IMR-90 (cell line): ENCODE data around the gene PHACTR3. TPM values are rescaled to one million over a fixed set of nuclear protein-coding genes. Genes with fewer than 3 reads are reported as not detected.

ENCODE experiments used
- ATAC-seq: fragments of 200-7000 bp; cut with Tn5 transposase; 2 replicates; pipeline ENCODE4 v1.9.1; 2020; ENCODE audit warnings: low read depth, mild to moderate bottlenecking, moderate library complexity
- BruUV-seq: library from RNA; stranded (reverse); fragments of 400-500 nt; replicated peaks from 2 replicates; lab custom pipeline; 2021; lab: Mats Ljungman, UMichigan
- CTCF ChIA-PET: fragments of 300-600 bp; formaldehyde crosslinking; extraction: SDS; loops from one replicate; lab custom pipeline; 2021; ENCODE audit warnings: antibody characterized with exemption; lab: Yijun Ruan, JAX
- POLR2A ChIA-PET: fragments of 300-600 bp; sonication (Branson Sonifier 250); formaldehyde crosslinking; loops from one replicate; lab custom pipeline; 2022; ENCODE audit warnings: antibody characterized with exemption; ENCODE audit not compliant: unreplicated experiment; lab: Charles Lee
- DNase-seq: peaks from one replicate; pipeline ENCODE4 v3.0.0; 2013
- H2AFZ ChIP-seq: replicated peaks from 2 replicates; pipeline ENCODE3; 2013; ENCODE audit warnings: low read length, mild to moderate bottlenecking; ENCODE audit not compliant: poor library complexity
- H2AK5ac ChIP-seq: 2 replicates; pipeline ENCODE4 v1.6.1; 2013; ENCODE audit warnings: low read depth, low read length, inconsistent platforms
- H2AK9ac ChIP-seq: replicated peaks from 2 replicates; pipeline ENCODE3; 2013; ENCODE audit warnings: mild to moderate bottlenecking, low read depth, low read length, moderate library complexity; ENCODE audit not compliant: poor library complexity
- H2BK120ac ChIP-seq: 2 replicates; pipeline ENCODE4 v1.6.1; 2013; ENCODE audit warnings: low read depth, low read length, inconsistent platforms
- H2BK15ac ChIP-seq: 3 replicates; pipeline ENCODE4 v1.6.1; 2013; ENCODE audit warnings: low read depth, low read length, inconsistent platforms
- H2BK20ac ChIP-seq: 2 replicates; pipeline ENCODE4 v1.6.1; 2013; ENCODE audit warnings: low read depth, mild to moderate bottlenecking, inconsistent platforms, low read length, moderate library complexity
- H2BK5ac ChIP-seq: 2 replicates; pipeline ENCODE4 v1.6.1; 2013; ENCODE audit warnings: mild to moderate bottlenecking, low read depth, low read length, inconsistent platforms; ENCODE audit not compliant: poor library complexity, severe bottlenecking
- H3K14ac ChIP-seq: replicated peaks from 2 replicates; pipeline ENCODE4 v1.6.1; 2013; ENCODE audit warnings: low read depth, low read length, inconsistent platforms
- H3K18ac ChIP-seq: 2 replicates; pipeline ENCODE4 v1.6.1; 2013; ENCODE audit warnings: low read depth, low read length, control low read depth
- H3K23ac ChIP-seq: 2 replicates; pipeline ENCODE4 v1.6.1; 2013; ENCODE audit warnings: low read depth, low read length, inconsistent platforms
- H3K27ac ChIP-seq: 2 replicates; pipeline ENCODE4 v1.5.1; 2013; ENCODE audit warnings: mild to moderate bottlenecking, control low read depth, low read length; ENCODE audit not compliant: insufficient read depth
- H3K27me3 ChIP-seq: 2 replicates; pipeline ENCODE4 v1.6.1; 2013; ENCODE audit warnings: low read length; ENCODE audit not compliant: control insufficient read depth, insufficient read depth
- H3K36me3 ChIP-seq: 2 replicates; pipeline ENCODE4 v1.6.1; 2013; ENCODE audit warnings: low read length, mixed read lengths; ENCODE audit not compliant: control insufficient read depth, insufficient read depth
- H3K4ac ChIP-seq: 2 replicates; pipeline ENCODE4 v1.6.1; 2013; ENCODE audit warnings: low read depth, low read length, inconsistent platforms
- H3K4me1 ChIP-seq: 2 replicates; pipeline ENCODE4 v1.6.1; 2013; ENCODE audit warnings: low read length, mixed read lengths; ENCODE audit not compliant: control insufficient read depth, insufficient read depth
- H3K4me2 ChIP-seq: 2 replicates; pipeline ENCODE4 v1.6.1; 2013; ENCODE audit warnings: low read depth, mild to moderate bottlenecking, control low read depth, low read length, moderate library complexity
- H3K4me3 ChIP-seq: 2 replicates; pipeline ENCODE4 v1.5.1; 2013; ENCODE audit warnings: low read depth, mild to moderate bottlenecking, control low read depth, low read length, moderate library complexity; ENCODE audit not compliant: insufficient read depth
- H3K56ac ChIP-seq: 2 replicates; pipeline ENCODE4 v1.6.1; 2013; ENCODE audit warnings: low read length, inconsistent platforms; ENCODE audit not compliant: insufficient read depth; ENCODE audit errors: extremely low read depth
- H3K79me1 ChIP-seq, 2 experiments: 2 replicates each; pipeline ENCODE4 v1.6.1; 2013; ENCODE audit warnings: low read length in 2 of 2, inconsistent platforms in 1 of 2, low read depth in 1 of 2
- H3K9ac ChIP-seq: 2 replicates; pipeline ENCODE4 v1.6.1; 2013; ENCODE audit warnings: low read depth, low read length, control low read depth
- H3K9me1 ChIP-seq: 2 replicates; pipeline ENCODE4 v1.6.1; 2013; ENCODE audit warnings: low read length, inconsistent platforms; ENCODE audit not compliant: insufficient read depth
- H3K9me3 ChIP-seq: 2 replicates; pipeline ENCODE4 v1.6.1; 2013; ENCODE audit warnings: low read length; ENCODE audit not compliant: control insufficient read depth, insufficient read depth
- H4K20me1 ChIP-seq: 2 replicates; pipeline ENCODE4 v1.6.1; 2013; ENCODE audit warnings: low read length, inconsistent platforms; ENCODE audit not compliant: insufficient read depth
- H4K5ac ChIP-seq: 2 replicates; pipeline ENCODE4 v1.6.1; 2013; ENCODE audit warnings: mild to moderate bottlenecking, low read depth, low read length, control low read depth
- H4K8ac ChIP-seq, 2 experiments: 2 replicates each; pipeline ENCODE4 v1.6.1; 2013; ENCODE audit warnings: low read depth in 2 of 2, low read length in 2 of 2, control low read depth in 1 of 2, inconsistent platforms in 1 of 2
- H4K91ac ChIP-seq: 2 replicates; pipeline ENCODE4 v1.6.1; 2013; ENCODE audit warnings: low read depth, low read length, inconsistent platforms; ENCODE audit not compliant: insufficient read depth
- BHLHE40 ChIP-seq: fragments of 150-350 bp; IDR thresholded peaks from 2 replicates; pipeline ENCODE4 v1.6.1; 2016; ENCODE audit warnings: mild to moderate bottlenecking, low read depth, low read length
- CHD1 ChIP-seq: IDR thresholded peaks from 2 replicates; pipeline ENCODE4 v1.6.1; 2012; ENCODE audit warnings: low read depth, low read length, improper control_type of control experiment
- MAZ ChIP-seq: IDR thresholded peaks from 2 replicates; pipeline ENCODE4 v1.6.1; 2012; ENCODE audit warnings: low read depth, mild to moderate bottlenecking, low read length, improper control_type of control experiment, moderate library complexity, borderline replicate concordance
- NFE2L2 ChIP-seq: fragments of 150-350 bp; IDR thresholded peaks from 2 replicates; pipeline ENCODE4 v1.6.1; 2016; ENCODE audit warnings: low read depth, mild to moderate bottlenecking, low read length
- RCOR1 ChIP-seq: IDR thresholded peaks from 2 replicates; pipeline ENCODE4 v1.6.1; 2012; ENCODE audit warnings: mild to moderate bottlenecking, low read length, improper control_type of control experiment; ENCODE audit not compliant: insufficient replicate concordance
- SMC3 ChIP-seq: fragments of 150-350 bp; IDR thresholded peaks from 2 replicates; pipeline ENCODE4 v1.6.1; 2016; ENCODE audit warnings: low read depth, mild to moderate bottlenecking, antibody characterized with exemption, low read length, moderate library complexity
- WGBS, 2 experiments: methylation state at CpG; one replicate each; pipeline versions ENCODE4 v1.1.5 to v1.1.7; 2013; ENCODE audit warnings: missing lambda C conversion rate in 2 of 2; ENCODE audit not compliant: insufficient read length in 1 of 2; ENCODE audit errors: extremely low coverage in 2 of 2; 5-methylcytosine and 5-hydroxymethylcytosine counted together
- dilution Hi-C: fragments of 300-500 bp; cut with HindIII; formaldehyde crosslinking; loops from one replicate; pipeline ENCODE4 v1.14.3; 2018; ENCODE audit warnings: low sequenced_read_pairs; ENCODE audit not compliant: unreplicated experiment
- in situ Hi-C: fragments of 300-500 bp; cut with MboI; formaldehyde crosslinking; loops from 3 replicates; pipeline ENCODE4 v1.14.3; 2019; ENCODE audit warnings: low sequenced_read_pairs, inconsistent platforms, mixed read lengths
- intact Hi-C: fragments of 100-400 bp; cut with micrococcal nuclease; formaldehyde crosslinking; loops from 2 replicates; pipeline ENCODE4 v1.10.0; 2022
- polyA plus RNA-seq, 3 experiments: library from polyadenylated mRNA; depleted of rRNA; stranded (reverse); fragments of >200 nt; gene quantifications; 2 replicates each; pipeline ENCODE4 v1.2.3, GENCODE V29; 2012; ENCODE audit warnings: low replicate concordance in 1 of 3
- total RNA-seq: library from RNA; depleted of rRNA; stranded (reverse); fragments of >200 nt; gene quantifications from 2 replicates; pipeline ENCODE4 v1.2.3, GENCODE V29; 2012
- TF ChIP-seq, protein P1 (sequence below): fragments of 150-350 bp; IDR thresholded peaks from 2 replicates; pipeline ENCODE4 v1.6.1; 2016; ENCODE audit warnings: low read depth, mild to moderate bottlenecking, low read length, moderate library complexity, borderline replicate concordance

Gene PHACTR3
- total and polyA plus RNA-seq, 2 of the 4 experiments (the other 2 are of a cell fraction), result not detected

DNA sequence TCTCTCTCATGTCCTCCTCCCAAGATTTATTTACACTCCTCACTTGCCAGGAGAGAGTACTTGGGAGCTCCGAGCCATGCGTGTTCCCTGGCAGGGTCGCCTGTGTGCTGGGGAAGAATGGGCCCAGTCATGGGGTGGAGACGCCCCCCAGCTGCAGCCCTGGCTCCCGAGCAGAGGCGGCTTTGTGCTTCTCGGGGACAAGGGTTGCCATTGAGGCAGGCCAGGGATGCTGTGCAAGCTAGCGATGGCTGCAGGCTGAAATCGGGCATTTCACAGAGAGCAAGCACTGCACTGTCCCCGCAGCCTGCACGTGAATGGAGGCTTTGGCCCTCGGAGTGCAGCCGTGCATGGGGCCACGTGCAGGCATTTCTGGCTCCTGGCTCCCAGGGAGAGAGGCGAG, 23.8 kb downstream of the PHACTR3 start:
- Histone ChIP-seq H3K18ac (no peak overlapping the region), H3K4me3 (no peak overlapping the region), H3K9me1 (no peaks in the 10 kb centered on the region), H3K4me2 (no peak overlapping the region), H4K91ac (no peak overlapping the region), H3K56ac (no peak overlapping the region), H3K23ac (no peak overlapping the region), H2BK5ac (no peak overlapping the region), H3K79me1 (no peaks in the 10 kb centered on the region), H3K36me3 (no peaks in the 10 kb centered on the region), H3K14ac (no peak overlapping the region), H4K8ac (no peak overlapping the region), H2AK9ac (no peak overlapping the region), H4K5ac (no peak overlapping the region), H2AK5ac (no peak overlapping the region), H3K27me3 (no peaks in the 10 kb centered on the region), H2BK15ac (no peak overlapping the region), H2BK120ac (no peak overlapping the region), H3K9me3 (peaks cover 45% of the 10 kb centered on the region), H3K27ac (no peak overlapping the region), H2BK20ac (no peak overlapping the region), H3K4me1 (no peaks in the 10 kb centered on the region), H4K20me1 (no peaks in the 10 kb centered on the region), H3K4ac (no peak overlapping the region), H2AFZ (no peak overlapping the region), H3K9ac (no peak overlapping the region)
- no peak for DNase-seq
- ATAC-seq, result no peak
- ChIA-PET POLR2A (no interaction called here), CTCF (no interaction called here)
- no TSS peak for BruUV-seq
- whole genome bisulfite sequencing, 2 experiments, result 59% methylated on average over 9 of the region's 15 CpGs; no CpG with 5 or more reads in 1 of the 2 experiments
- dilution Hi-C loops, result no loop called here
- TF ChIP-seq CHD1 (no peak), SMC3 (no peak), MAZ (no peak), RCOR1 (no peak), NFE2L2 (no peak), BHLHE40 (no peak)
- TF ChIP-seq, protein P1, sequence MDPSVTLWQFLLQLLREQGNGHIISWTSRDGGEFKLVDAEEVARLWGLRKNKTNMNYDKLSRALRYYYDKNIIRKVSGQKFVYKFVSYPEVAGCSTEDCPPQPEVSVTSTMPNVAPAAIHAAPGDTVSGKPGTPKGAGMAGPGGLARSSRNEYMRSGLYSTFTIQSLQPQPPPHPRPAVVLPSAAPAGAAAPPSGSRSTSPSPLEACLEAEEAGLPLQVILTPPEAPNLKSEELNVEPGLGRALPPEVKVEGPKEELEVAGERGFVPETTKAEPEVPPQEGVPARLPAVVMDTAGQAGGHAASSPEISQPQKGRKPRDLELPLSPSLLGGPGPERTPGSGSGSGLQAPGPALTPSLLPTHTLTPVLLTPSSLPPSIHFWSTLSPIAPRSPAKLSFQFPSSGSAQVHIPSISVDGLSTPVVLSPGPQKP, result no peak
- in situ Hi-C loops, result no loop called here
- intact Hi-C loops, result no loop called here
